ENCODE measurements around the gene RABEP2.
"Not testable (repeated sequence)": the region's sequence is repeated elsewhere in the genome, so short reads cannot be mapped to it uniquely, and the experiment has no call there.

RABEP2 gene

DNA sequence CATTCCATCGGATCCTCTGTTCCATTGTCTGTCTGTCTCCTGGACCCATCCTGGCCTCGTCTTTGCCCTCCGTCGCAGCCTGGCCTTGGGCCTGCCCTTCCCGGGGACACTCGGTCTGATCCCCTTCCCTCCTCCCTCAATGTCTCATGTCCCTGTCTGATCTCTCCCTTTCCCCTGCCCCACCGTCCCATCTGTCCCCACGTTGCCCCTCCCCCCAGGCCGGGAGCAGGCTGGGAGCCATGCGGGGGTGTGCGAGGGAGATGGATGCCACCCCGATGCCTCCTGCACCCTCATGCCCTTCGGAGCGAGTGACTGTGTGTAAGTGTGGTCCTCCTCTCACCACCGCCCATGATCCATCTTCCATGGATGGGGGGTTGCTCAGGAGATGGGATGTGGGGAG lies 52.1 kb downstream of the RABEP2 start:
- no peak overlapping the region for H3K4me3 ChIP-seq (ENCODE audit: low read depth, low read length, poor library complexity, severe bottlenecking)
- no peaks in the 10 kb centered on the region for H3K9me3 ChIP-seq (ENCODE audit: low read length)
- no peak overlapping the region for H2AFZ ChIP-seq (ENCODE audit: low read length)
- H3K9ac ChIP-seq (ENCODE audit: low read length), result no peak overlapping the region
- H3F3A ChIP-seq (ENCODE audit: insufficient read depth, low read length), result no peaks in the 10 kb centered on the region
- H3K4me2 ChIP-seq (ENCODE audit: low read length), result no peak overlapping the region
- no peaks in the 10 kb centered on the region for H3K79me2 ChIP-seq (ENCODE audit: insufficient read depth, low read length)
- no peaks in the 10 kb centered on the region for H3K27me3 ChIP-seq (ENCODE audit: insufficient read depth, low read length)
- no peak overlapping the region for H3K27ac ChIP-seq (ENCODE audit: low read depth, low read length, poor library complexity, severe bottlenecking)
- no peak for TF ChIP-seq EZH2 (IDR thresholded peaks at IDR 0.05; ENCODE audit: borderline replicate concordance, low read length)
- H3K36me3 ChIP-seq (ENCODE audit: insufficient read depth, low read length), result peaks cover 51% of the 10 kb centered on the region
- H4K20me1 ChIP-seq (ENCODE audit: insufficient read depth, low read length), result no peaks in the 10 kb centered on the region
- no peaks in the 10 kb centered on the region for H3K4me1 ChIP-seq (ENCODE audit: insufficient read depth, low read length, severe bottlenecking)
- H3K9me2 ChIP-seq (ENCODE audit: low read depth, low read length), result no peaks in the 10 kb centered on the region

DNA sequence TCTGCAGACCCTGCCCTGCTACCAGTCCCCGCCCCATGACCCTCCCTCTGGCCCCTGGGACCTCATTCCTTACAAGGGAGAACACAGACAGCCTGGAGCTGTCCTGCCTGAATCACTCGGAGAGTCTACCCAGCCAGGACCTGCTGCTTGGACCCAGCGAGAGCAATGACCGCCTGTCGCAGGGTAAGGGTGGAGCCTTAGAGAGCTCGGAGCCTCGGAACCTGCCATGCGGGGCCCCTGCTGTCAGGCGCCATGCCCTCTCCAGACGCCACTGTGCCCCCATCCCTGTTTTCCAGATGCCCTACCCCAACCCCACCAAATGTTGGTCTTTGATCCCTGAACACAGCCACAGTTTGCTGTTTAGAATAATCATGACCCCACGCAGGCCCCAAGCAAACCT lies 55.8 kb downstream of the RABEP2 start:
- Histone ChIP-seq H3K4me3 (ENCODE audit: low read depth, low read length, poor library complexity, severe bottlenecking) (no peak overlapping the region), H3K4me1 (ENCODE audit: insufficient read depth, low read length, severe bottlenecking) (peaks cover 16% of the 10 kb centered on the region)

DNA sequence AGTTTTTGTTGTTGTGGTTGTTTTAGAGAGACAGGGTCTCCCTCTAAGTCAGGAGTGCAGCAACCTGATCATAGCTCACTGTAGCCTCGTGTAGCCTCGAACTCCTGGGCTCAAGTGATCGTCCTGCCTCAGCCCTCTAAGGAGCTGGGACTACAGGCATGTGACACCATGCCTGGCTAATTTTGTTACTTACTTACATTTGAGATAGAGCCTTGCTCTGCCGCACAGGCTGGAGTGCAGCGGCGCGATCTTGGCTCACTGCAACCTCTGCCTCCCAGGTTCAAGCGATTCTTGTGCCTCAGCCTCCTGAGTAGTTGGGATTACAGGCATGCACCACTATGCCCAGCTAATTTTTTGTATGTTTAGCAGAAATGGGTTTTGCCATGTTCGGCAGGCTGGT lies 57.4 kb downstream of the RABEP2 start:
- H3K4me3 ChIP-seq (ENCODE audit: low read depth, low read length, poor library complexity, severe bottlenecking); H2AFZ ChIP-seq (ENCODE audit: low read length); H3F3A ChIP-seq (ENCODE audit: insufficient read depth, low read length); H3K9ac ChIP-seq (ENCODE audit: low read length); H4K20me1 ChIP-seq (ENCODE audit: insufficient read depth, low read length); H3K27me3 ChIP-seq (ENCODE audit: insufficient read depth, low read length); H3K79me2 ChIP-seq (ENCODE audit: insufficient read depth, low read length); H3K9me2 ChIP-seq (ENCODE audit: low read depth, low read length); H3K27ac ChIP-seq (ENCODE audit: low read depth, low read length, poor library complexity, severe bottlenecking); H3K9me3 ChIP-seq (ENCODE audit: low read length); H3K4me2 ChIP-seq (ENCODE audit: low read length): not testable (repeated sequence)
- Histone ChIP-seq H3K36me3 (ENCODE audit: insufficient read depth, low read length) (peaks cover 48% of the 10 kb centered on the region), H3K4me1 (ENCODE audit: insufficient read depth, low read length, severe bottlenecking) (peaks cover 18% of the 10 kb centered on the region)

More for the DNA sequence above, 55.8 kb downstream of the RABEP2 start:
- H3K36me3 ChIP-seq (ENCODE audit: insufficient read depth, low read length), result peaks cover 59% of the 10 kb centered on the region
- no peak overlapping the region for H3K9ac ChIP-seq (ENCODE audit: low read length)
- TF ChIP-seq EZH2 (IDR thresholded peaks at IDR 0.05; ENCODE audit: borderline replicate concordance, low read length), result no peak
- TF ChIP-seq, protein P1, sequence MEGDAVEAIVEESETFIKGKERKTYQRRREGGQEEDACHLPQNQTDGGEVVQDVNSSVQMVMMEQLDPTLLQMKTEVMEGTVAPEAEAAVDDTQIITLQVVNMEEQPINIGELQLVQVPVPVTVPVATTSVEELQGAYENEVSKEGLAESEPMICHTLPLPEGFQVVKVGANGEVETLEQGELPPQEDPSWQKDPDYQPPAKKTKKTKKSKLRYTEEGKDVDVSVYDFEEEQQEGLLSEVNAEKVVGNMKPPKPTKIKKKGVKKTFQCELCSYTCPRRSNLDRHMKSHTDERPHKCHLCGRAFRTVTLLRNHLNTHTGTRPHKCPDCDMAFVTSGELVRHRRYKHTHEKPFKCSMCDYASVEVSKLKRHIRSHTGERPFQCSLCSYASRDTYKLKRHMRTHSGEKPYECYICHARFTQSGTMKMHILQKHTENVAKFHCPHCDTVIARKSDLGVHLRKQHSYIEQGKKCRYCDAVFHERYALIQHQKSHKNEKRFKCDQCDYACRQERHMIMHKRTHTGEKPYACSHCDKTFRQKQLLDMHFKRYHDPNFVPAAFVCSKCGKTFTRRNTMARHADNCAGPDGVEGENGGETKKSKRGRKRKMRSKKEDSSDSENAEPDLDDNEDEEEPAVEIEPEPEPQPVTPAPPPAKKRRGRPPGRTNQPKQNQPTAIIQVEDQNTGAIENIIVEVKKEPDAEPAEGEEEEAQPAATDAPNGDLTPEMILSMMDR (IDR thresholded peaks at IDR 0.05; ENCODE audit: low read length), result no peak
- H3K79me2 ChIP-seq (ENCODE audit: insufficient read depth, low read length), result peaks cover 2% of the 10 kb centered on the region; the same call in 1 of the 2 replicates
- H3K27ac ChIP-seq (ENCODE audit: low read depth, low read length, poor library complexity, severe bottlenecking), result no peak overlapping the region
- no peaks in the 10 kb centered on the region for H3K9me3 ChIP-seq (ENCODE audit: low read length)
- no peak overlapping the region for H3K4me2 ChIP-seq (ENCODE audit: low read length)
- H3K9me2 ChIP-seq (ENCODE audit: low read depth, low read length), result no peaks in the 10 kb centered on the region
- H4K20me1 ChIP-seq (ENCODE audit: insufficient read depth, low read length), result no peaks in the 10 kb centered on the region
- H3F3A ChIP-seq (ENCODE audit: insufficient read depth, low read length), result no peaks in the 10 kb centered on the region
- H3K27me3 ChIP-seq (ENCODE audit: insufficient read depth, low read length), result no peaks in the 10 kb centered on the region
- no peak overlapping the region for H2AFZ ChIP-seq (ENCODE audit: low read length)

DNA sequence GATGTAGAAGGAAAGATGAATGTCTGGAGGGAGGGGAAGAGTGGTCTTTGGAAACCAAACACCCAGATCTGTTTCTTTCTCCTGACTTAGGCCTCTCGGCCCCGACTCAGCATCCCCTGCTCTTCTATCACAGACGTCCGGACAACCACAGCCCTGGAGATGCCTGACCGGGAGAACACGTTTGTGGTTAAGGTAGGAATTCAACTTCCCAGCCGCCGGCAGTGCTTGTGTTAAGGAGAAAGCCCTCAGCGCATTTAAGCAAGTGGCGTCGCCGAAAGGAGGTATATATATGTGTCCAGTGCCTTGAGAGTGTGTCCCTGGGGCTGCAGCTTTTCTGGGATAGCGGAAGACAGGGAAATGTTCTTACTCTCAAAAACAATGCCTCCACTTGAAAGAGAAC lies 57.8 kb downstream of the RABEP2 start:
- H3K27me3 ChIP-seq (ENCODE audit: insufficient read depth, low read length), result no peaks in the 10 kb centered on the region
- no peaks in the 10 kb centered on the region for H3F3A ChIP-seq (ENCODE audit: insufficient read depth, low read length)

More for the DNA sequence above, 57.8 kb downstream of the RABEP2 start:
- H2AFZ ChIP-seq (ENCODE audit: low read length), result no peak overlapping the region
- no peaks in the 10 kb centered on the region for H4K20me1 ChIP-seq (ENCODE audit: insufficient read depth, low read length)
- no peak overlapping the region for H3K4me2 ChIP-seq (ENCODE audit: low read length)
- H3K79me2 ChIP-seq (ENCODE audit: insufficient read depth, low read length), result peaks cover 3% of the 10 kb centered on the region; the same call in 1 of the 2 replicates
- no peaks in the 10 kb centered on the region for H3K9me2 ChIP-seq (ENCODE audit: low read depth, low read length)
- H3K27ac ChIP-seq (ENCODE audit: low read depth, low read length, poor library complexity, severe bottlenecking), result no peak overlapping the region
- no peak overlapping the region for H3K4me3 ChIP-seq (ENCODE audit: low read depth, low read length, poor library complexity, severe bottlenecking)
- no peaks in the 10 kb centered on the region for H3K9me3 ChIP-seq (ENCODE audit: low read length)
- peaks cover 45% of the 10 kb centered on the region for H3K36me3 ChIP-seq (ENCODE audit: insufficient read depth, low read length)
- H3K4me1 ChIP-seq (ENCODE audit: insufficient read depth, low read length, severe bottlenecking), result peaks cover 20% of the 10 kb centered on the region
- TF ChIP-seq EZH2 (IDR thresholded peaks at IDR 0.05; ENCODE audit: borderline replicate concordance, low read length), result no peak
- TF ChIP-seq, protein P1 (IDR thresholded peaks at IDR 0.05; ENCODE audit: low read length), result no peak
- H3K9ac ChIP-seq (ENCODE audit: low read length), result no peak overlapping the region

Measured in OCI-LY1 (cell line).